Common myeloid progenitor, CD34-positive (primary cell): ENCODE measurements around the gene CDKN1A.

ENCODE experiments used
- CTCF ChIA-PET: fragments of 350-600 bp; sonication (Branson Sonifier 250); formaldehyde crosslinking; loops from one replicate; lab custom pipeline; 2021; ENCODE audit warnings: antibody characterized with exemption; lab: Charles Lee
- POLR2A ChIA-PET: fragments of 350-600 bp; sonication (Branson Sonifier 250); formaldehyde crosslinking; loops from one replicate; lab custom pipeline; 2021; ENCODE audit warnings: antibody characterized with exemption; lab: Charles Lee
- DNase-seq, 3 donors: peaks; one replicate each; pipeline versions ENCODE4 v3.0.0 to v3.0.0-alpha.2; 2013
- H3K27ac ChIP-seq, 2 experiments: 1 replicate in 1 of 2; 2 replicates in 1 of 2; pipeline ENCODE4 v1.7.0; 2013; ENCODE audit warnings: inconsistent platforms in 2 of 2, low read length in 2 of 2, mild to moderate bottlenecking in 2 of 2, low read depth in 1 of 2, moderate library complexity in 1 of 2; ENCODE audit not compliant: severe bottlenecking in 2 of 2, insufficient read depth in 1 of 2, poor library complexity in 1 of 2
- H3K27me3 ChIP-seq, 5 experiments: replicated peaks in 2 of 5; 1 replicate in 3 of 5; 2 replicates in 2 of 5; pipeline versions ENCODE4 v1.6.1 to v1.7.0; 2013; ENCODE audit warnings: low read length in 4 of 5, mild to moderate bottlenecking in 2 of 5, moderate library complexity in 2 of 5, inconsistent platforms in 1 of 5; ENCODE audit not compliant: insufficient read depth in 5 of 5, control insufficient read depth in 4 of 5
- H3K36me3 ChIP-seq, 4 experiments: 1 replicate in 2 of 4; 2 replicates in 2 of 4; pipeline versions ENCODE4 v1.6.1 to v1.7.0; 2013; ENCODE audit warnings: low read length in 3 of 4, control low read depth in 1 of 4, mild to moderate bottlenecking in 1 of 4; ENCODE audit not compliant: control insufficient read depth in 4 of 4, insufficient read depth in 4 of 4
- H3K4me1 ChIP-seq, 4 experiments: 1 replicate in 3 of 4; 2 replicates in 1 of 4; pipeline versions ENCODE4 v1.6.1 to v1.7.1; 2013; ENCODE audit warnings: low read length in 3 of 4, mild to moderate bottlenecking in 3 of 4, control low read depth in 1 of 4, inconsistent platforms in 1 of 4, moderate library complexity in 1 of 4; ENCODE audit not compliant: control insufficient read depth in 4 of 4, insufficient read depth in 4 of 4; ENCODE audit errors: control extremely low read depth in 1 of 4
- H3K4me3 ChIP-seq, 7 experiments: 1 replicate in 4 of 7; 2 replicates in 3 of 7; pipeline versions ENCODE4 v1.5.1 to v1.7.0; 2013; ENCODE audit warnings: mild to moderate bottlenecking in 7 of 7, low read length in 6 of 7, moderate library complexity in 6 of 7, inconsistent platforms in 2 of 7, low read depth in 2 of 7, control low read depth in 1 of 7; ENCODE audit not compliant: insufficient read depth in 4 of 7, control insufficient read depth in 1 of 7; ENCODE audit errors: extremely low read depth in 1 of 7
- H3K9me3 ChIP-seq, 5 experiments: 1 replicate in 4 of 5; 2 replicates in 1 of 5; pipeline versions ENCODE4 v1.6.1 to v1.7.1; 2013; ENCODE audit warnings: low read length in 4 of 5, mild to moderate bottlenecking in 2 of 5, inconsistent platforms in 1 of 5, low read depth in 1 of 5, moderate library complexity in 1 of 5; ENCODE audit not compliant: control insufficient read depth in 4 of 5, insufficient read depth in 2 of 5; ENCODE audit errors: control extremely low read depth in 1 of 5
- WGBS: methylation state at CpG from one replicate; pipeline ENCODE4 v1.1.5; 2013; ENCODE audit not compliant: insufficient coverage; 5-methylcytosine and 5-hydroxymethylcytosine counted together

The CDKN1A gene

DNA sequence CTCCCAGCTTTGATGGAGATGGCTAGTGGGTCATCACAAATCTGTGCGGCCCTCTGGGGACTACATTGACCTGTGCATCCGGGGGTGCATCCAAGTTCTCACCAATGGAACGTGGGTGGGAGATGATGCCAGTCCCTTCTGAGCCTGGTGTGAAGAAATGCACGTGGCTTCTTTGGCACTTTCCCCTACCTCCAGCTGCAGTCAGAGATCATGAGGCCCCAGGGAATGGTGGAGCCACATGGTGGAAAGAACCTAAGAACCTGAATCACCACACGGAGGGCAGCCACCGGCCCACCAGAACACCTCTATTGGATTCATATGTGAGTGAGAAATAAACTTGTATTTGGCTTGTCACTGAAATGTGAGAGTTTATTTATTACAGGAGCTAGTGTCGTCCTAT lies 9.9 kb upstream of the CDKN1A start:
- Histone ChIP-seq H3K27ac (no peak overlapping the region), H3K9me3 (no peaks in the 10 kb centered on the region), H3K4me1 (peaks cover 0 to 6% (median 0%) of the 10 kb centered on the region in 4 experiments), H3K36me3 (no peaks in the 10 kb centered on the region), H3K4me3 (no peak overlapping the region), H3K27me3 (no peaks in the 10 kb centered on the region)
- no peak for DNase-seq
- ChIA-PET POLR2A (interaction anchor here (1.7 kb wide), 1 partner anchor 10 kb away, joined by 4 read pairs; the partner anchor contains the start of gene CDKN1A), CTCF (no interaction called here)
- WGBS, result 95% methylated on average over 5 of the region's 7 CpGs

DNA sequence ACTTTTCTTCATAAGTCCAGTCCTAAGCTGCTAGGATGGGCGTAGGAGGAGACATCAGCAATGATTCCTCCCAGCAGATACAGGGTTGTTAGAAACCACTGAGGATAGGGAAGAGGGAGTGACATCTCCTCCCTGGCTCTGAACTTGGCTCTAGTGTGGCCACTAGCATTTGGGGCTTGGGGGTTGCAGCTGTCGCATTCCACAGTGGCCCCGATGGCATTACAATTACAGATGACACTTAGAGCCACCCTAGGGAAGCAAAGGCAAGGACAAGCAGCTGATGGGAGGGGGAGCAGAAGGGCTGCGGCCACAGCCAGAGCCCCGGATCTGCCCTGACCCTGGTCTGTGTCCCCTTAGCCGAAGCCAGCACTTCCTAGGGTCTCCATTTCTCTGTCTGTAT lies 9.5 kb upstream of the CDKN1A start:
- Histone ChIP-seq H3K27me3 (no peaks in the 10 kb centered on the region), H3K9me3 (no peaks in the 10 kb centered on the region), H3K36me3 (no peaks in the 10 kb centered on the region), H3K27ac (no peak overlapping the region), H3K4me3 (no peak overlapping the region), H3K4me1 (peaks cover 0 to 6% (median 0%) of the 10 kb centered on the region in 4 experiments)
- 100% methylated on average over 4 of the region's 6 CpGs for WGBS
- no peak for DNase-seq
- ChIA-PET POLR2A (interaction anchor here (1.7 kb wide), 1 partner anchor 9 kb away, joined by 4 read pairs; the partner anchor contains the start of gene CDKN1A), CTCF (no interaction called here)

DNA sequence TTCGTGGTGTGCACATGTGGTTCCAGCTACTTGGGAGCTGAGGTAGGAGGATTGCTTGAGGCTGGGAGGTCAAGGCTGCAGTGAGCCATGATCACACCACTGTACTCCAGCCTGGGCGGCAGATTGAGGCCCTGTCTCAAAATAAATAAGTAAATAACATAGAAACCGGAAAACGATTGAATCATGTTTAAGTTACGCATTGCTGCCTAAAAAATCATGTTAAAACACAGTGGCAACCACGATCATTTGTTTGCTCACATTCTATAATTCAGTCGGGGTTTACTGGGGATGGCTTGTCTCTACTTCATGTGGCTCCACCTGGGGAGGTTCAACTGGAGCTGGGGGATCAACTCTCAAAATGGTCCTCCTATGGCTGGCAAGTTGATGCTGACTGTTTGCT lies 8.2 kb upstream of the CDKN1A start:
- no peak for DNase-seq
- H3K27me3 ChIP-seq, result no peaks in the 10 kb centered on the region
- no peak overlapping the region for H3K27ac ChIP-seq
- H3K4me3 ChIP-seq, result no peak overlapping the region
- H3K9me3 ChIP-seq, result no peaks in the 10 kb centered on the region
- 92% methylated on average over 7 of the region's 7 CpGs for WGBS
- no peaks in the 10 kb centered on the region for H3K36me3 ChIP-seq
- CTCF ChIA-PET, result interaction anchor here (0.9 to 1.7 kb wide), 3 partner anchors 9 to 24 kb away, joined by 4 to 6 read pairs (median 5); no protein-coding TSS in a partner anchor
- POLR2A ChIA-PET, result interaction anchor here (0.6 to 1.7 kb wide), 2 partner anchors 8 to 642 kb away, joined by 3 to 4 read pairs; partner anchors contain the start of gene CDKN1A
- peaks cover 0 to 6% (median 0%) of the 10 kb centered on the region in 4 experiments for H3K4me1 ChIP-seq

GRCh38 chr6:36671687-36672375 lies 6.7 kb upstream of the CDKN1A start:
- POLR2A ChIA-PET, result no interaction called here
- H3K27ac ChIP-seq, result no peak overlapping the region
- H3K4me3 ChIP-seq, result no peak overlapping the region
- CTCF ChIA-PET, result interaction anchor here (1.4 kb wide), 1 partner anchor 46 kb away, joined by 6 read pairs; no protein-coding TSS in a partner anchor
- H3K4me1 ChIP-seq, result peaks cover 0 to 16% (median 2%) of the 10 kb centered on the region in 4 experiments
- H3K9me3 ChIP-seq, result no peaks in the 10 kb centered on the region
- H3K36me3 ChIP-seq, result no peaks in the 10 kb centered on the region
- peaks cover 0 to 4% (median 0%) of the 10 kb centered on the region in 5 experiments for H3K27me3 ChIP-seq
- no peak for DNase-seq
- 82% methylated on average over 6 of the region's 6 CpGs for WGBS

DNA sequence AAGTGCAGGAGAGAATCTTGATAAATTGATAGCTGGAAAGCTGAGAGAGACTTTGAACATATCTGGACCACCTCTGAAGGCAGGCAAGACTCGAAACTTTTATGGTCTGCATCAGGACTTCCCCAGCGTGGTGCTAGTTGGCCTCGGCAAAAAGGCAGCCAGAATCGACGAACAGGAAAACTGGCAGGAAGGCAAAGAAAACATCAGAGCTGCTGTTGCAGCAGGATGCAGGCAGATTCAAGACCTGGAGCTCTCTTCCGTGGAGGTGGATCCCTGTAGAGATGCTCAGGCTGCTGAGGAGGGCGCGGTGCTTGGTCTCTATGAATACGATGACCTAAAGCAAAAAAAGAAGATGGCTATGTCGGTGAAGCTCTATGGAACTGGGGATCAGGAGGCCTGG lies 4.6 kb upstream of the CDKN1A start:
- no peaks in the 10 kb centered on the region for H3K9me3 ChIP-seq
- H3K27ac ChIP-seq, result no peak overlapping the region
- ChIA-PET CTCF (interaction anchor here (1.3 to 1.7 kb wide), 2 partner anchors 9 to 24 kb away, joined by 3 to 5 read pairs; no protein-coding TSS in a partner anchor), POLR2A (interaction anchor here (1.1 kb wide), 1 partner anchor 11 kb away, joined by 6 read pairs; no protein-coding TSS in a partner anchor)
- DNase-seq, result no peak
- no peak overlapping the region for H3K4me3 ChIP-seq
- H3K4me1 ChIP-seq, result peaks cover 0 to 31% (median 15%) of the 10 kb centered on the region in 4 experiments
- no peaks in the 10 kb centered on the region for H3K36me3 ChIP-seq
- peaks cover 0 to 19% (median 0%) of the 10 kb centered on the region in 5 experiments for H3K27me3 ChIP-seq
- 90% methylated on average over 10 of the region's 10 CpGs for WGBS

GRCh38 chr6:36674942-36675341 lies 3.6 kb upstream of the CDKN1A start:
- no peak overlapping the region for H3K27ac ChIP-seq
- H3K27me3 ChIP-seq, result peaks cover 0 to 29% (median 0%) of the 10 kb centered on the region in 5 experiments
- no peak overlapping the region for H3K4me3 ChIP-seq
- ChIA-PET POLR2A (interaction anchor here (1.1 kb wide), 1 partner anchor 12 kb away, joined by 6 read pairs; no protein-coding TSS in a partner anchor), CTCF (interaction anchor here (0.8 to 1.7 kb wide), 3 partner anchors 10 to 25 kb away, joined by 3 to 5 read pairs (median 3); no protein-coding TSS in a partner anchor)
- no peak for DNase-seq
- 97% methylated on average over 5 of the region's 7 CpGs for WGBS
- H3K9me3 ChIP-seq, result no peaks in the 10 kb centered on the region
- H3K36me3 ChIP-seq, result no peaks in the 10 kb centered on the region
- H3K4me1 ChIP-seq, result peaks cover 0 to 41% (median 25%) of the 10 kb centered on the region in 4 experiments
